MM.1S (cell line): ENCODE results near the gene HSPA1L.

Source experiments
- DNase-seq: peaks from one replicate; pipeline ENCODE4 v3.0.0-alpha.2; 2015
- H2AFZ ChIP-seq: fragments of 300-600 bp; sonication (generic); 2 replicates; pipeline ENCODE4 v1.6.0; 2016; ENCODE audit warnings: antibody characterized with exemption, low read length
- H3F3A ChIP-seq: fragments of 300-600 bp; sonication (generic); 2 replicates; pipeline ENCODE4 v1.6.1; 2016; ENCODE audit warnings: mild to moderate bottlenecking, antibody characterized with exemption, low read length, moderate library complexity, mixed read lengths; ENCODE audit not compliant: insufficient read depth
- H3K27ac ChIP-seq: fragments of 300-600 bp; sonication (generic); 2 replicates; pipeline ENCODE4 v1.5.1; 2016; ENCODE audit warnings: mild to moderate bottlenecking, low read length
- H3K27me3 ChIP-seq: fragments of 300-600 bp; sonication (generic); replicated peaks from 2 replicates; pipeline ENCODE4 v1.6.0; 2016; ENCODE audit warnings: low read length; ENCODE audit not compliant: insufficient read depth
- H3K36me3 ChIP-seq: fragments of 300-600 bp; sonication (generic); replicated peaks from 2 replicates; pipeline ENCODE4 v1.6.1; 2016; ENCODE audit warnings: mild to moderate bottlenecking, low read length, mixed read lengths; ENCODE audit not compliant: insufficient read depth
- H3K4me1 ChIP-seq: fragments of 300-600 bp; sonication (generic); 2 replicates; pipeline ENCODE4 v1.6.1; 2016; ENCODE audit warnings: low read length, mixed read lengths
- H3K4me2 ChIP-seq: fragments of 300-600 bp; sonication (generic); 2 replicates; pipeline ENCODE4 v1.6.0; 2016; ENCODE audit warnings: low read depth, low read length
- H3K4me3 ChIP-seq: fragments of 300-600 bp; sonication (generic); 2 replicates; pipeline ENCODE4 v1.5.1; 2016; ENCODE audit warnings: low read length, mixed read lengths
- H3K79me2 ChIP-seq: fragments of 300-600 bp; sonication (generic); 2 replicates; pipeline ENCODE4 v1.6.1; 2016; ENCODE audit warnings: mixed run types, low read length, mixed read lengths
- H3K9ac ChIP-seq: fragments of 300-600 bp; sonication (generic); 2 replicates; pipeline ENCODE4 v1.6.1; 2016; ENCODE audit warnings: low read length, mixed read lengths
- H3K9me2 ChIP-seq: fragments of 300-600 bp; sonication (generic); replicated peaks from 2 replicates; pipeline ENCODE4 v1.6.1; 2016; ENCODE audit warnings: mild to moderate bottlenecking, low read length, mixed read lengths; ENCODE audit not compliant: insufficient read depth
- H3K9me3 ChIP-seq: fragments of 300-600 bp; sonication (generic); replicated peaks from 2 replicates; pipeline ENCODE4 v1.6.1; 2016; ENCODE audit warnings: mild to moderate bottlenecking, low read length, mixed read lengths; ENCODE audit not compliant: insufficient read depth
- H4K20me1 ChIP-seq: fragments of 300-600 bp; sonication (generic); 2 replicates; pipeline ENCODE4 v1.6.1; 2016; ENCODE audit warnings: mild to moderate bottlenecking, low read length, moderate library complexity, mixed read lengths; ENCODE audit not compliant: insufficient read depth
- CTCF ChIP-seq: fragments of 300-600 bp; sonication (generic); IDR thresholded peaks from 2 replicates; pipeline ENCODE4 v1.5.1; 2016; ENCODE audit warnings: antibody characterized with exemption, low read length, mixed read lengths
- EZH2 ChIP-seq: fragments of 300-600 bp; sonication (generic); optimal IDR thresholded peaks from 2 replicates; pipeline ENCODE3; 2017; ENCODE audit warnings: low read depth, mild to moderate bottlenecking, antibody characterized with exemption, low read length, mixed read lengths
- EZH2phosphoT487 ChIP-seq: fragments of 300-600 bp; sonication (generic); IDR thresholded peaks from 2 replicates; pipeline ENCODE4 v1.6.1; 2018; ENCODE audit warnings: antibody characterized with exemption, low read length

Gene HSPA1L

GRCh38 chr6:31776989-31777666 is 38.0 kb downstream of the HSPA1L start, which contains the start of gene VWA7:
Gene VWA7, minus strand, starts transcription at chr6:31777328. Its CDS starts 549 bp downstream, at chr6:31776779.
- peaks cover 33% of the 10 kb centered on the region for H3F3A ChIP-seq
- 0 out of 2 replicates have a peak, but pooled peaks cover 8% of the 10 kb centered on the region for H3K36me3 ChIP-seq
- H3K9me3 ChIP-seq = no peaks in the 10 kb centered on the region
- no peaks in the 10 kb centered on the region for H3K9me2 ChIP-seq
- H4K20me1 ChIP-seq = no peaks in the 10 kb centered on the region
- H3K4me2 ChIP-seq = peak within 1 kb of the TSS; percentile 99
- peaks cover 30% of the 10 kb centered on the region for H3K4me1 ChIP-seq
- no peak for TF ChIP-seq CTCF
- no peak for TF ChIP-seq EZH2phosphoT487
- TF ChIP-seq EZH2 = no peak
- H2AFZ ChIP-seq = peak within 1 kb of the TSS; percentile 32; the same call in 1 of the 2 replicates
- no peaks in the 10 kb centered on the region for H3K27me3 ChIP-seq
- H3K9ac ChIP-seq = peak within 1 kb of the TSS; percentile 93
- peaks cover 32% of the 10 kb centered on the region for H3K79me2 ChIP-seq
- peak within 1 kb of the TSS; percentile 59 for H3K4me3 ChIP-seq
- peak; percentile 96 for DNase-seq
- peak within 1 kb of the TSS; percentile 96 for H3K27ac ChIP-seq

GRCh38 chr6:31776485-31776988 is 38.5 kb downstream of the HSPA1L start:
- Histone ChIP-seq H3K9ac (peak overlapping the region; percentile 93), H3K79me2 (peaks cover 27% of the 10 kb centered on the region), H4K20me1 (no peaks in the 10 kb centered on the region), H3K4me2 (peak overlapping the region; percentile 99), H3K4me1 (peaks cover 30% of the 10 kb centered on the region), H2AFZ (peak overlapping the region; percentile 32; the same call in 1 of the 2 replicates), H3K9me2 (no peaks in the 10 kb centered on the region), H3F3A (peaks cover 33% of the 10 kb centered on the region), H3K36me3 (0 out of 2 replicates have a peak, but pooled peaks cover 3% of the 10 kb centered on the region), H3K4me3 (peak overlapping the region; percentile 59), H3K27me3 (no peaks in the 10 kb centered on the region), H3K9me3 (no peaks in the 10 kb centered on the region), H3K27ac (peak overlapping the region; percentile 96)
- TF ChIP-seq EZH2phosphoT487 (no peak), EZH2 (no peak), CTCF (no peak)
- no peak for DNase-seq

- H3K4me3 ChIP-seq = peak overlapping the region; percentile 59
- H2AFZ ChIP-seq = no peak overlapping the region; the same call in 1 of the 2 replicates
- peaks cover 36% of the 10 kb centered on the region for H3F3A ChIP-seq
- H3K27ac ChIP-seq = peak overlapping the region; percentile 96
- H3K36me3 ChIP-seq = 0 out of 2 replicates have a peak, but pooled peaks cover 3% of the 10 kb centered on the region
- peak overlapping the region; percentile 99 for H3K4me2 ChIP-seq
- H3K9me3 ChIP-seq = no peaks in the 10 kb centered on the region
- no peaks in the 10 kb centered on the region for H3K27me3 ChIP-seq
- H3K9me2 ChIP-seq = no peaks in the 10 kb centered on the region
- peak overlapping the region; percentile 93 for H3K9ac ChIP-seq
- H4K20me1 ChIP-seq = no peaks in the 10 kb centered on the region
- no peak for TF ChIP-seq EZH2
- no peak for TF ChIP-seq CTCF
- no peak for TF ChIP-seq EZH2phosphoT487
- H3K4me1 ChIP-seq = peaks cover 30% of the 10 kb centered on the region
- DNase-seq = no peak
- H3K79me2 ChIP-seq = peaks cover 20% of the 10 kb centered on the region
Observed at GRCh38 chr6:31775633-31776484, 39.2 kb downstream of the HSPA1L start.
